ENCODE results near the gene PNMA1.

The PNMA1 gene

DNA sequence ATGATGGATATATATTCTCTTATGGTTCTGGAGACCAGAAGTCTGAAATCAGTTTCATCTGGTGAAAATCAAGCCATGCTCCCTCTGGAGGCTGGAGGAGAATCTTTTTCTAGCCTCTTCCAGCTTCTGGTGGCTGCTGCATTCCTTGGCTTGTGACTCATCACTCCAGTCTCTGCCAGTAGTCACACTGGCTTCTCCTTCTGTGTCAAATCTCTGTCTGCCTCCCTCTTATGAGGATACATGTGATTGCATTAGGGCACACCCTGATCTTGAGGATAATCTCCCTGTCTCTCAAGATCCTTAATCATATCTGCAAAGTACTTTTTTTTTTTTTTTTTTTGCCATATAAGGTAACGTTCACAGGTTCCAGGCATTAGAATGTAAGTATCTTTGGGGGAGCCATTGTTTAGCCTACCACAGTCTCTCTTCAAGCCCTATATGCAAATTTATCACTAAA is 51.7 kb downstream of the PNMA1 start:
- peak; percentile 66 for DNase-seq

DNA sequence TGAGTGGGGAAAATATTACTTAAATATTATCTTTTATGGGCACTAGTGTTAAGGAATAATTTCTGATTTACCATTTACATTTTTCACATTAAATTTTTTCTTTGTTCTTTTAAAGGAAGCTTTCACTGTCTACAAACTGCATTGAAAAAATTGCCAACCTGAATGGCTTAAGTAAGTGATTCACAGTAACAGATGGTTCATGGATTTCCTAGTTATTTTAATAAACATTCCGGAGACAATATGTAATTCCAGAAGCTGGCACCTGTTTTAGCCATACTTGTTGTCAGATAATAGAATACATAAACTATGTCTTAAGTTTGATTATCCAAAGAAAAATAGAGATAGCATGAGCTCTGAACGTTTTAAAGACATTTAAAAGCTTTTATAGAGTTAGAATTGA is 52.3 kb downstream of the PNMA1 start:
- peak; percentile 62 for DNase-seq
